ENCODE measurements around the gene RMDN2.

RMDN2 gene

DNA sequence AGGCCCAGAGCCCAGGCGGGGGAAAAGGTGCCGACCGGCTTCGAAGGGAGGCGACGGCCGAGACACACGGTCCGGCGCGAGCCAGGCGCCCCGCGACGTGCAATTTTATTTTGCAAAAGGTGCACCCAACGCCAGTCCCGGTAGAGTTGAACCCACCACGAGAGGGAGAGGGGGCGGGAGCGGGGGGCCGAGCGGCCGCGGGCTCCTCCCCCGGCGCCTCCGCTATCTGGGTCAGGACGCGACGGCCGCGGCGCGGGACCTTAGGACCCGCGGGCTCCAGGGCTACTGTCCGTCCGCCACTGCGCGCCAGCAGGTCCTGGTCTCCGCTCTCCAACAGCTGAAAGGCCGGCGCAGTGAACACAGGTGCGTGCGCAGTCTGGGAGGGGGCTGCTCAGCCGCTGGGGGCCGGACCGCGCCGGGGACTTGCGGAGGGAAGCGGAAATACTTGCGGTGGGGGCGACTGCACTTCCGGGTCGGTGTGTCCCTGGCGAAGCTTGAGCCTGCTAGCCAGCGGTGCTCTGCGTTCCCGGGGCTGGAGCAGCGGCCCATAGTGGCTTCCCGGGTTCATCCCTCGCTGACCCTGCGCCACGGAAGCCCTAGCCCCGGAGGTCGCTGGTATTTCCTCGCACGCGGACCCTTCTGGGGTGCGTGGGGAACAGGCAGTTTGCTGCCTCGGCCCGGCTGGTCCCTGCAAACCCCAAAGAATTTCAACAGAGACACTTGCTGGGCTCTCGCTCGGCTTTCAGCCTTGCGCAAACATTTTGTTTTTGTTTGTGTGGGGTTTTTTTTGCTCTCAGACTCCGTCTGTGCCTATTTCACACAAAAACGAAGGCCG, at the start of gene RMDN2:
Gene RMDN2, plus strand, starts transcription at position 225 of the 835 bp plus-strand sequence. CDS start 3,991 bp downstream, outside the sequence.
- peak; percentile 65 for DNase-seq (ENCODE audit: low read depth, low spot score)

DNA sequence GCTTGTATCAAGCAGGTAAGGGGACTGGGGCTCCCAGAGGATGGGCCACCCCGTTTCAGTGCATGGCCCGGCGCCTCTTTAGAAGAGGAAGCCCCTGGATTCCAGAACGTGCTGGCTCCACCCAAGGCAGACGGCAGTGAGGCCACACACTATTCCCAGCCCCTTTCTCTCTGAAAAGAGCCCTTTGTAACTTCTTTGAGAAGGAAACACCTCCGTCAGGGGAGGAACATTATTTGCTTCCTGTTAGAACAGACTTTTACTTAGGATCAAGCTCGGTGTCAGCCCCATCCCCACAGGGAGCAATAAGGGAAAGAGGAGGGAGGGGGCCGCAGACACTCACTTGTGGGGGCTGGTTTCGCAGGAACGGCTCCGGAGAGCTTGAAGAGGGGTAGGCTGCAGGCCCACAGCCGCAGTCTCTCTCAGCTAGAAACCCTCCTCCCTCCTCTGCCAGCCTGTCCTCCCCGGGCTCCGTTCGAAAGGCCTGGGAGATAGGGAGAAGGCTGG, 49.6 kb upstream of the RMDN2 start:
- DNase-seq (ENCODE audit: low read depth, low spot score) = no peak

GRCh38 chr2:37876227-37876626, 48.9 kb upstream of the RMDN2 start:
- DNase-seq (ENCODE audit: low read depth, low spot score) = no peak

DNA sequence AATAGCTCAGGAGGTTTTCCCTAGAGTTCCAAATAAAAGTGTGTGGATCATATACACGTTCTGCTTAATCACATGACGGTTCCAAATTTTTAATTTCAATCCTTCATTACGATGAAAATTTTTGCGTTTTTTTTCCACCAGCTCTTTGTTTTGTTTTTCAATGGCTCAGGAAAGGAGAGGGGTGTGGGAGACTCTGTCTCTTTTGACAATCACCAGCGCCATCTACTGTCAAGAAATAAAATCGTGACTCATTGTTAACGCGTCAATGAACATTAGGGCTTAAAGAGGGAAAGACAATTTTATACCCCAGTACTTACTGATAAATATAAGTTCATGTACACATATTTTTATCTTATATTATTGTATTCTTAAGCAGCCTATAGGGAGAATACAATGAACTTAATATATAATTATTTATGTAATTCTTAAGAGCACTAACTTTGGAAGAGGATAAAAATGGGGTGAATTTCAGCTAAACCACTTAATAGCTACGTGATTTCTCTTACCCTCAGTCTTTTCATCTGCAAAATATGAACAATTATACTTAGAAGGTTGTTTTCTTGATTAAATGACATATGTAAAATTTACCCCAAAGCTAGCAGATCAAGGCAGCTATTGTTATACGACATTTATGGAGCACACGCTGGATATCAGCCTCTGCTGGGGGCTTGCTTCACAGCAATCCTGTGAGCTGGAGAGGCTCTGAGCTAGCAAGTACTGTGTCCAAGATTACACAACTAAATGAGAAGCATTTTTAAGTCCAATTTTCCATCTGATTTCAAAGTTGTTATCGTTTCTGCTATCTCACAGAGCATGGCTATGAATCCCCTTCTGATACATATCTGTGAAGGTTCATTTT, 47.4 kb upstream of the RMDN2 start:
- DNase-seq (ENCODE audit: low read depth, low spot score) = peak; percentile 23

GRCh38 chr2:37878536-37878935, 46.6 kb upstream of the RMDN2 start:
- no peak for DNase-seq (ENCODE audit: low read depth, low spot score)

- no peak for DNase-seq (ENCODE audit: low read depth, low spot score)
Observed at GRCh38 chr2:37880551-37880950, 44.5 kb upstream of the RMDN2 start.

DNA sequence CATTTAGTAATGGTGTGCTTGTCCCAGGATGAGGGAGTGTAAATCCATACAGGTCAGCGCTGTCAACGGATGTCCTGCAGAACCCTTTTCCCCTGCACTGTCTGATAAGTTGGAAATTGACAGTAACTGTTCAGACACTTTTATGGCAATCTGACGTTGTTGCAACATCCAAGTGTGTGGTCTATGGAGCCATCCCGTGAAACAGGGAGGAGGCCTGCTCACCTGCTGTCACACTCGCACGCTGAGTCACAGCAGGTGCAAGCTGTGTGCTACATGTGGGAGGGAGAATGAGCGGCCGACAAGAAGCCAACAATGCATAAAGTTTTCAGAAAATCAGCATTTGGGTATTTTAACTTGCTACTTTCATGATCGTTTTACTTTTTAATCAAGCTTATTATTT, 43.7 kb upstream of the RMDN2 start:
- DNase-seq (ENCODE audit: low read depth, low spot score) = no peak

- no peak for DNase-seq (ENCODE audit: low read depth, low spot score)
Observed at GRCh38 chr2:37882036-37882435, 43.1 kb upstream of the RMDN2 start.

GRCh38 chr2:37883518-37883917, 41.6 kb upstream of the RMDN2 start:
- no peak for DNase-seq (ENCODE audit: low read depth, low spot score)

- DNase-seq (ENCODE audit: low read depth, low spot score) = no peak
Observed at GRCh38 chr2:37885329-37885993, 39.6 kb upstream of the RMDN2 start.

DNA sequence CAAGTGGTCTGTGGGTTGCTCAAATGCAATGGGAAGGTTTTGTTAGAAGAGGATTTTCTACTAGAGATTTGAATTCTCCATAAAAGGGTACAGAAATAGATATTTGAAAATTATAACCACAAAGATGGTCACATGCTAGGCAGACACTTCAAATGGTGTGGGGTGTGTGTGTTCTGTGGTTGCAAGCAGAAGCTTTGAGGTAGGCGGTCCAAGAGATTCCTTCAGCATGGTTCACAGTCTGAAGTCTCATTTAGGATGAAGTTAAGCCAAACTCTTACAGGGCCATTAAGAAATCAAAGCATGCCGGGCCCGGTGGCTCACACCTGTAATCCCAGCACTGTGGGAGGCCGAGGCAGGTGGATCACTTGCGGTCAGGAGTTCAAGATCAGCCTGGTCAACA, 38.3 kb upstream of the RMDN2 start:
- no peak for DNase-seq (ENCODE audit: low read depth, low spot score)

- no peak for DNase-seq (ENCODE audit: low read depth, low spot score)
Observed at GRCh38 chr2:37887286-37887685, 37.8 kb upstream of the RMDN2 start.

DNA sequence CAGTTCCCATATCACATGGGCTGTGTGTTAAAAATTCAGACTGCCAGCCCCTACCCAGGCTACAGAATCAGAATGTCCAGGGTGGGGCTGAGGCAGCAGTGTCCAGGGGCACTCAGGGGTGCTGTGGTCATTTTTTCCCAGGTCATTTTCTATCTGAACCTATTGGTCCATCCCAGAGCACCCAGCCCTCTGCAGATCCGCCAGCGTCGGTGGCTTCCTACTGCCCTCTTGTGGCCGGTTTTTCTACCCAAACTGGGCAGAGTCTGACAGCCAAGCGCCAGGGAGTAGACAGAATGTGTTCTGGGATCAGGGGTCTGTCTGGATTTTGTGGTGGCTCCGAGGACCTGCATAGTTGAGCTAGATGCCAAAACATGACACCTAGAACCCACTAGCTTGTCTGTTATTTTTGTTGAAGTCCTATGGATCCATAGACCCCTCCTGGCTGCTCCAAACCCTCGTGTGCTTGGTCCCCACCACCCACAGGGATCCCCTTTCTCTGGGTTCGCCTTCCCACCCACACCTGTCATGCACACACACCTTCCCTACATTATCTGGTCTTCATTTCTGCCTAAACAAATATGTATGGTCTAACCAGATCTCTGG, 34.1 kb upstream of the RMDN2 start:
- peak; percentile 24 for DNase-seq (ENCODE audit: low read depth, low spot score)

DNA sequence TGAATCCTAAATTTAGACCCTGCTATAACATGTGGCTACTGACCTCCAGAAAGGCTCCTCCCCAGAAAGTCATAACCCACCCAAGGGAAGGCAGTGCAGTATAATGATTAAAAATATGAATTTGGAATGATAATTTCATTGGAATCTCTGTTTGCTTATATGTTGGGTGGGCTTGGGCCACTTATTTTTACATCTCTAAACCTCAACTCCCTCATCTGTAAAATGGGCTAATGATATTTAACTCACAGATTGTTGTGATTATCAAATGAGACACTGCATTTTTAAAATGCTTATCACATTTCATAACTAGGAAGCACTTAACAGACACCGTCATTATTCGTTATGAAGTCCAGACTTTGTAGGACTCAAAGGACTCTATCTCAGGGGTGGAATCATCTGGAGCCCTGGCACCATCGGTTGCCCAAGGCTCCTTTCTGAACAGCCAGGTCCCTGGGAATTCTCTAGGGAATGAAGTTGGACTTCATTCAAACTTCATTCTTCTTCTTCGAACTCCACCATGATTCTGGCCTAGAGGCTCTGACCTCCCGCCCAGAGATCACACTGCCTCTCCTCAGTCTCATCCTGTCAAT, 33.1 kb upstream of the RMDN2 start:
- DNase-seq (ENCODE audit: low read depth, low spot score) = no peak

DNA sequence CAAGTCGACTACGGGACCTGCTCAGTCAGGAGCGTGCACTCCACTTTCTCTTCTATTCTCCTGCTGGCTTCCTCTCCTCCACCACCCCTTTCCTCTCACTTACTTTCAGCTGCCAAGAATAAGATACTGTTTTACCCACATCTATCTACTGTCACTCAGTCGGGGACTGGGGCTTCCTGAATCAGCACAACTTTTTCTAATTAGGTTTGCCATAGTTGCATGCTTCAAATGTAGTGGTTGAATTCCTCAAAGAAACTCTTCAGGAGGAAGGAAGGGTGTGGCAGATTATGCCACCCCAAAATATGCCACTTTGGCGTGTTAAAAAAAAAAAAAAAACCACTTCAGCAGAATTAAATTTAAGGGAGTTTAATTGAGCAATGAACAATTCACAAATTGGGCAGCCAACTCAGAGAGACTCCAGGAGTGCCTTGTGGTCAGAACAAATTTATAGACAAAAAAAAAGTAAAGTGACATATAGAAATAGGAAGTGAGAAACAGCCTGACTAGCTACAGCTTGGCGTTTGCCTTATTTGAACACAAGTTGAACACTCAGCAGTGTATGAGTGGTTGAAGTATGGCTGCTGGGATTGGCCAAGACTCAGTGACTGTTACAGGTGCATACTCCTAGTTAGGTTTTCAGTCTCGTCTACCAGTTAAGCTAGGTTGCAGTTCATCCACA, 32.5 kb upstream of the RMDN2 start:
- no peak for DNase-seq (ENCODE audit: low read depth, low spot score)

GRCh38 chr2:37893327-37893726, 31.8 kb upstream of the RMDN2 start:
- DNase-seq (ENCODE audit: low read depth, low spot score) = no peak

DNA sequence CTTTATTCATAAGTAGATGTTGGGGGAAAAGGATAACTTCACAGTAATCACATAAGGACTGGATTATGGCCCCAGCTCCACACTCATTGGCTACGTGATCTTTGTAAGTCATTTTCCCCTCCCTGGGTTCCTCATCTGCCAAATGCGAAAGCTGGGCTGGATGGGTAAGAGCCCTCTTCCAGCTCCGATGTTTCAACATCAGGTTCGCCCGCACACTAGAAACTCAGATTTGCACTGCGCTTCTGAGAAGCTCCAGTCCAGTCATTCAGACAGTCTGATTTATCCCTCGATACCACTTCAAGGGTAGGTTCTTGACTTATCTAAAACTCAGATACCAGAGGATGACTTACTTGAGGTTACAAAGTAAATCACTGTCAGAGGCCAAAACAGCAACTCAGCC, 31.0 kb upstream of the RMDN2 start:
- no peak for DNase-seq (ENCODE audit: low read depth, low spot score)

DNA sequence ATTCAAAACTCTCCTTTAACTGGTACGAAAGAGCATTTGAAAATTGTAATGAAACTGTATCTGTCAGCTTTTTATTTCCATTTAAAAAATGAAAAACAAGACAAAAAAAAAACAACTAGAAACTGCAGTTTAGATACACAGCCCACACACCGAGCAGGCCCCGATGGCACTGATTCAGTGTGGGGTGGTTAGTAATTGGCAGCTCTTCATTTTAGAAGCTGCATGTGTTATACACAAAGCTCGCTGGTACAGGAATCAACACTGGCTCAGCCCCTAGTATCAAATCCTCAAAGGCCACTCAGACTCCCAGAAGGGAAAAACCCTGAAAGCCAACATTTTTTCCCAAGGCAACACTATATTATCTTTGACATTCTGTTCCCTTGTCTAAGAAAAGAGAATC, 30.5 kb upstream of the RMDN2 start:
- no peak for DNase-seq (ENCODE audit: low read depth, low spot score)

- no peak for DNase-seq (ENCODE audit: low read depth, low spot score)
Observed at GRCh38 chr2:37895140-37895539, 29.9 kb upstream of the RMDN2 start.

GRCh38 chr2:37896319-37896718, 28.8 kb upstream of the RMDN2 start:
- DNase-seq (ENCODE audit: low read depth, low spot score) = no peak

DNA sequence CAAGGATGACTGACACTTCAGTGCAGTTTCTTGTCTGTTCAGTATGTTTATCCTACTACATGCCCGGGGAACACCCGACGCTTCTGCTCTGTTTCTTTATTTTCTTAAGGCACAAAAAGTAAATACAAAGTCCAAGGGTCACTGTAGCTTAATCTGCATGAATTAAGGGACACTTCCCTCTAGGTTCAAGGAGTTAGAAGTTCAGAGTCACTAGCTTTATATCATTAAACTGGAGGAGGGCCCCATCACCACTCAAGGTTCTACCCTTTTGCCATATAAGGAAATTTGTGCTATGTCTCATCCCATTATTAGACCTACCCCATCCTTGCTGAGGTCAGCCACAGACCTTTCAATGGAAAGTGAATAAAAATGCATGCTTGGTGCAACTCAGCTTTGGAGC, 27.6 kb upstream of the RMDN2 start:
- DNase-seq (ENCODE audit: low read depth, low spot score) = no peak

Data from smooth muscle cell of the brain vasculature (primary cell).